CD14-positive monocyte (primary cell): ENCODE results near the gene GINS2. TPM values are rescaled to one million over a fixed set of nuclear protein-coding genes. Genes with fewer than 3 reads are reported as not detected.

Source experiments
- DNase-seq, 3 donors: peaks; one replicate each; pipeline ENCODE4 v3.0.0-alpha.2; 2011 to 2022
- H2AFZ ChIP-seq: 2 replicates; pipeline ENCODE4 v1.6.0; 2012; ENCODE audit warnings: mild to moderate bottlenecking, low read depth, low read length, inconsistent platforms; ENCODE audit not compliant: insufficient read depth, poor library complexity, severe bottlenecking
- H3K27ac ChIP-seq, 2 donors: 1 replicate in 1 of 2; 2 replicates in 1 of 2; pipeline ENCODE4 v1.5.1; 2012 to 2013; ENCODE audit warnings: low read length in 2 of 2, control low read depth in 1 of 2, inconsistent platforms in 1 of 2, low read depth in 1 of 2, mild to moderate bottlenecking in 1 of 2
- H3K27me3 ChIP-seq, 2 donors: one replicate each; pipeline versions ENCODE4 v1.6.0 to v1.6.1; 2011 to 2013; ENCODE audit warnings: low read length in 2 of 2; ENCODE audit not compliant: control insufficient read depth in 2 of 2, insufficient read depth in 2 of 2
- H3K36me3 ChIP-seq, 2 donors: replicated peaks in 1 of 2; 1 replicate in 1 of 2; 2 replicates in 1 of 2; pipeline versions ENCODE4 v1.5.1 to v1.6.1; 2012 to 2013; ENCODE audit warnings: low read length in 2 of 2, control low read depth in 1 of 2, inconsistent platforms in 1 of 2, mild to moderate bottlenecking in 1 of 2; ENCODE audit not compliant: insufficient read depth in 2 of 2, control insufficient read depth in 1 of 2
- H3K4me1 ChIP-seq, 2 donors: 1 replicate in 1 of 2; 2 replicates in 1 of 2; pipeline versions ENCODE4 v1.5.1 to v1.6.1; 2012 to 2013; ENCODE audit warnings: low read length in 2 of 2, control low read depth in 1 of 2, inconsistent platforms in 1 of 2, mild to moderate bottlenecking in 1 of 2, moderate library complexity in 1 of 2; ENCODE audit not compliant: insufficient read depth in 2 of 2, control insufficient read depth in 1 of 2
- H3K4me2 ChIP-seq: replicated peaks from 2 replicates; pipeline ENCODE3; 2012; ENCODE audit warnings: low read length, moderate library complexity, mild to moderate bottlenecking; ENCODE audit not compliant: poor library complexity, severe bottlenecking; ENCODE audit errors: extremely low read depth
- H3K4me3 ChIP-seq, 3 experiments: fragments of 200-600 bp in 1 of 3; sonication (generic) in 1 of 3; replicated peaks in 1 of 3; 1 replicate in 2 of 3; 2 replicates in 1 of 3; pipeline ENCODE4 v1.5.1; 2011 to 2013; ENCODE audit warnings: low read length in 3 of 3, mild to moderate bottlenecking in 3 of 3, control low read depth in 2 of 3, low read depth in 2 of 3, inconsistent platforms in 1 of 3, moderate library complexity in 1 of 3
- H3K79me2 ChIP-seq: 2 replicates; pipeline ENCODE4 v1.6.0; 2012; ENCODE audit warnings: mild to moderate bottlenecking, control low read depth, inconsistent platforms, low read length, moderate library complexity; ENCODE audit not compliant: insufficient read depth
- H3K9ac ChIP-seq: 2 replicates; pipeline ENCODE4 v1.6.0; 2017; ENCODE audit warnings: low read length, mild to moderate bottlenecking; ENCODE audit not compliant: insufficient read depth, poor library complexity, severe bottlenecking
- H3K9me3 ChIP-seq, 2 donors: replicated peaks in 1 of 2; 1 replicate in 1 of 2; 2 replicates in 1 of 2; pipeline versions ENCODE4 v1.5.1 to v1.6.1; 2012 to 2013; ENCODE audit warnings: low read length in 2 of 2, control low read depth in 1 of 2; ENCODE audit not compliant: control insufficient read depth in 1 of 2, insufficient read depth in 1 of 2
- H4K20me1 ChIP-seq: 2 replicates; pipeline ENCODE4 v1.6.0; 2012; ENCODE audit warnings: mild to moderate bottlenecking, low read length, control low read depth, moderate library complexity; ENCODE audit not compliant: insufficient read depth
- H3K27ac Mint-ChIP-seq, 7 donors: one replicate each; pipeline ENCODE4 v1.8.0; 2020; ENCODE audit warnings: mild to moderate bottlenecking in 7 of 7, mixed read lengths in 7 of 7, moderate library complexity in 6 of 7, inconsistent platforms in 2 of 7
- H3K27me3 Mint-ChIP-seq, 3 donors: one replicate each; pipeline ENCODE4 v1.8.0; 2021 to 2022; ENCODE audit warnings: low read depth in 3 of 3, mild to moderate bottlenecking in 3 of 3, mixed read lengths in 3 of 3, moderate library complexity in 3 of 3, inconsistent platforms in 1 of 3
- H3K36me3 Mint-ChIP-seq, 2 donors: one replicate each; pipeline ENCODE4 v1.8.0; 2020; ENCODE audit warnings: mixed read lengths in 2 of 2, inconsistent platforms in 1 of 2, mild to moderate bottlenecking in 1 of 2
- H3K4me1 Mint-ChIP-seq: one replicate; pipeline ENCODE4 v1.8.0; 2020; ENCODE audit warnings: mild to moderate bottlenecking, mixed read lengths
- H3K4me3 Mint-ChIP-seq, 2 donors: one replicate each; pipeline ENCODE4 v1.8.0; 2020; ENCODE audit warnings: mild to moderate bottlenecking in 2 of 2, mixed read lengths in 2 of 2, moderate library complexity in 1 of 2
- H3K9me3 Mint-ChIP-seq, 7 donors: one replicate each; pipeline ENCODE4 v1.8.0; 2020 to 2022; ENCODE audit warnings: mixed read lengths in 7 of 7, mild to moderate bottlenecking in 6 of 7, moderate library complexity in 6 of 7, inconsistent platforms in 2 of 7
- WGBS: methylation state at CpG from one replicate; pipeline ENCODE4 v1.1.5; 2013; ENCODE audit warnings: missing lambda C conversion rate; ENCODE audit not compliant: insufficient coverage; 5-methylcytosine and 5-hydroxymethylcytosine counted together
- intact Hi-C, 2 donors: fragments of 100-400 bp; cut with micrococcal nuclease; formaldehyde crosslinking; loops; one replicate each; pipeline versions ENCODE4 v1.15.0 to v1.15.1; 2023
- polyA plus RNA-seq, 3 donors: library from polyadenylated mRNA; depleted of rRNA in 1 of 3; unstranded in 2 of 3; stranded (reverse) in 1 of 3; fragments of 300-500 nt in 2 of 3; fragments of >200 nt in 1 of 3; fragmentation: Illumina TruSeq in 2 of 3; gene quantifications; 1 replicate in 2 of 3; 2 replicates in 1 of 3; pipeline ENCODE4 v1.2.3, GENCODE V29; 2012 to 2021
- TF ChIP-seq, protein P1 (sequence below): fragments of 200-600 bp; IDR thresholded peaks from one replicate; pipeline ENCODE4 v1.8.0; 2022; ENCODE audit warnings: antibody characterized with exemption, mild to moderate bottlenecking

The GINS2 gene
- polyA plus RNA-seq, 3 donors = 0.13 to 0.28 TPM; not detected in 1

DNA sequence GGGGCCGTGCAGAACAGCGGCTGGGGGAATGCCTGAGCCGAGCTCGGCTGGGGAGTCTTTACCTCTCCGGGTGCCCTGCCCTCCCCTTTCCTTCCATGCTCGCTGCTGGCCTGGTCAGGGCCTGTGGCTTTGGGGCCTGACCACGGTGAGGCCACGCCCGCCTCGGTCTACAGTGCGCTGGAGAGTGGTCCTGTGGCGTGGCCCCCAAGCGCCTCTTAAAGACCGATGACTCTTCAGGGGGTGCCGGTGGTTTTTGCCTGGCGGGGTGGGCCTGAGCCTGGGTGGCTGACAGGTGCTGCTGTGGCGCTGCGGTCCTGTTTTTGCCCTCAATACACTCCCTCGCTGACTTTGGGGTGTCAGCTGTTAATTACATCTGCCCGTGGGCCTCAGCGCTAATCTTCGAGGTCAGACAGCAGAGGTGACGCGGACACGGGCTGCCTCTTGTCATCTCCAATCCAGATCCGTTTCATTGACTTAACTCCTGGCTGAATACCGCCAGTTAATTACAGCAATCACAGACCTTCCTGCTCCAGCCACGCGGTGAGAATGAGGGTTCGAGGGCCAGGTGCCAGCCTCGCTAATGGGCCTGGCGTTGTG lies 45.9 kb downstream of the GINS2 start:
- H3K4me1 ChIP-seq = peaks cover 31 to 32% of the 10 kb centered on the region in 2 donors
- peaks cover 12 to 33% of the 10 kb centered on the region in 2 donors for H3K36me3 ChIP-seq
- Mint-ChIP-seq H3K36me3 (peaks cover 8 to 40% of the 10 kb centered on the region in 2 donors), H3K27me3 (no peaks in the 10 kb centered on the region), H3K9me3 (peaks cover 0 to 1% (median 0%) of the 10 kb centered on the region in 7 donors), H3K27ac (peak overlapping the region in 5 of 7 donors; percentile 15 to 73 (median 38)), H3K4me3 (no peak overlapping the region), H3K4me1 (peaks cover 34% of the 10 kb centered on the region)
- no peak overlapping the region for H3K4me3 ChIP-seq
- no peaks in the 10 kb centered on the region for H3K9me3 ChIP-seq
- H2AFZ ChIP-seq = no peak overlapping the region
- TF ChIP-seq, protein P1, sequence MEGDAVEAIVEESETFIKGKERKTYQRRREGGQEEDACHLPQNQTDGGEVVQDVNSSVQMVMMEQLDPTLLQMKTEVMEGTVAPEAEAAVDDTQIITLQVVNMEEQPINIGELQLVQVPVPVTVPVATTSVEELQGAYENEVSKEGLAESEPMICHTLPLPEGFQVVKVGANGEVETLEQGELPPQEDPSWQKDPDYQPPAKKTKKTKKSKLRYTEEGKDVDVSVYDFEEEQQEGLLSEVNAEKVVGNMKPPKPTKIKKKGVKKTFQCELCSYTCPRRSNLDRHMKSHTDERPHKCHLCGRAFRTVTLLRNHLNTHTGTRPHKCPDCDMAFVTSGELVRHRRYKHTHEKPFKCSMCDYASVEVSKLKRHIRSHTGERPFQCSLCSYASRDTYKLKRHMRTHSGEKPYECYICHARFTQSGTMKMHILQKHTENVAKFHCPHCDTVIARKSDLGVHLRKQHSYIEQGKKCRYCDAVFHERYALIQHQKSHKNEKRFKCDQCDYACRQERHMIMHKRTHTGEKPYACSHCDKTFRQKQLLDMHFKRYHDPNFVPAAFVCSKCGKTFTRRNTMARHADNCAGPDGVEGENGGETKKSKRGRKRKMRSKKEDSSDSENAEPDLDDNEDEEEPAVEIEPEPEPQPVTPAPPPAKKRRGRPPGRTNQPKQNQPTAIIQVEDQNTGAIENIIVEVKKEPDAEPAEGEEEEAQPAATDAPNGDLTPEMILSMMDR = no peak
- intact Hi-C loops = no loop called here
- H3K79me2 ChIP-seq = peaks cover 79% of the 10 kb centered on the region
- WGBS = 81% methylated on average over 19 of the region's 32 CpGs
- H4K20me1 ChIP-seq = peaks cover 98% of the 10 kb centered on the region
- DNase-seq = no peak
- H3K27me3 ChIP-seq = no peaks in the 10 kb centered on the region
- peak overlapping the region in 1 of 2 donors; percentile 3 for H3K27ac ChIP-seq
- H3K9ac ChIP-seq = peak overlapping the region; percentile 37
- H3K4me2 ChIP-seq = no peak overlapping the region

DNA sequence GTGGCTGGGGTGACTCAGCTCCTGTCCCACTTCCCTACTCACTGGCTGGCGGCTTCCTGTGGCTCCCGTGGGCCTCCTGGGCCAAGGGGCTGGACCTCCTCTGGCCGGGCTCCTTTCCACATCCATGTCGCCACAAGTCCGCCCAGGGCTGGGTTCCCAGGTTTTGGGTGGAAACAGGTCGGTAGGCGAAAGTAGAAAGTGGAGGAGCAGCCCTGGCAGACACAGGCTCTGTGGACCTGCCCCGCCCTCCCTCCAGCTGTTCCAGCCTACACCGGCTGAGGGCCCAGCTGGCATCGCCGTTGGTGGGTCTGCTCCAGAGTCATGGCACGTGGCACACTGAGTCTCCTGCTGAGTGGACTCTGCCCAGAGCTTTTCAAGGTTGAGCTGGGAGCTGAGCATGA lies 47.0 kb downstream of the GINS2 start:
- Mint-ChIP-seq H3K9me3 (peaks cover 0 to 1% (median 0%) of the 10 kb centered on the region in 7 donors), H3K27me3 (no peaks in the 10 kb centered on the region), H3K4me3 (peak overlapping the region in 1 of 2 donors; percentile 2), H3K4me1 (peaks cover 34% of the 10 kb centered on the region), H3K36me3 (peaks cover 8 to 46% of the 10 kb centered on the region in 2 donors), H3K27ac (peak overlapping the region in 1 of 7 donors; percentile 8)
- intact Hi-C loops = no loop called here
- Histone ChIP-seq H3K4me3 (no peak overlapping the region), H2AFZ (no peak overlapping the region), H3K4me1 (peaks cover 31 to 32% of the 10 kb centered on the region in 2 donors), H3K9ac (no peak overlapping the region), H3K79me2 (peaks cover 88% of the 10 kb centered on the region), H4K20me1 (peaks cover 100% of the 10 kb centered on the region), H3K9me3 (no peaks in the 10 kb centered on the region), H3K36me3 (peaks cover 10 to 40% of the 10 kb centered on the region in 2 donors), H3K27me3 (no peaks in the 10 kb centered on the region), H3K4me2 (no peak overlapping the region), H3K27ac (peak overlapping the region in 1 of 2 donors; percentile 36)
- 69% methylated on average over 6 of the region's 12 CpGs for WGBS
- DNase-seq = peak in 1 of 3 donors; percentile 3
- TF ChIP-seq, protein P1 = no peak
